ENCODE data around the gene TPCN1. TPM values are rescaled to one million over a fixed set of nuclear protein-coding genes. Genes with fewer than 3 reads are reported as not detected.
A peak's percentile ranks its signal among the peaks of the same experiment; 100 is the strongest.

TPCN1 gene
- total and polyA plus RNA-seq, 11 donors, result 22.6 to 136 (median 80.5) TPM

GRCh38 chr12:113287146-113287898, 66.1 kb downstream of the TPCN1 start:
- Histone ChIP-seq H3K36me3 (peaks cover 2 to 100% (median 96%) of the 10 kb centered on the region in 9 donors), H3K9me3 (no peaks in the 10 kb centered on the region), H3K4me1 (peaks cover 0 to 10% (median 2%) of the 10 kb centered on the region in 12 donors), H3K27ac (no peak overlapping the region), H3K4me3 (no peak overlapping the region), H3K27me3 (no peaks in the 10 kb centered on the region)
- DNase-seq (no peak), ATAC-seq (no peak)
- WGBS, 4 donors, result 90 to 95% (median 95%) methylated on average over 17 to 21 of the region's 21 CpGs
- intact Hi-C loops (cut with DNase I), result no loop called here
- TF ChIP-seq, protein P1, sequence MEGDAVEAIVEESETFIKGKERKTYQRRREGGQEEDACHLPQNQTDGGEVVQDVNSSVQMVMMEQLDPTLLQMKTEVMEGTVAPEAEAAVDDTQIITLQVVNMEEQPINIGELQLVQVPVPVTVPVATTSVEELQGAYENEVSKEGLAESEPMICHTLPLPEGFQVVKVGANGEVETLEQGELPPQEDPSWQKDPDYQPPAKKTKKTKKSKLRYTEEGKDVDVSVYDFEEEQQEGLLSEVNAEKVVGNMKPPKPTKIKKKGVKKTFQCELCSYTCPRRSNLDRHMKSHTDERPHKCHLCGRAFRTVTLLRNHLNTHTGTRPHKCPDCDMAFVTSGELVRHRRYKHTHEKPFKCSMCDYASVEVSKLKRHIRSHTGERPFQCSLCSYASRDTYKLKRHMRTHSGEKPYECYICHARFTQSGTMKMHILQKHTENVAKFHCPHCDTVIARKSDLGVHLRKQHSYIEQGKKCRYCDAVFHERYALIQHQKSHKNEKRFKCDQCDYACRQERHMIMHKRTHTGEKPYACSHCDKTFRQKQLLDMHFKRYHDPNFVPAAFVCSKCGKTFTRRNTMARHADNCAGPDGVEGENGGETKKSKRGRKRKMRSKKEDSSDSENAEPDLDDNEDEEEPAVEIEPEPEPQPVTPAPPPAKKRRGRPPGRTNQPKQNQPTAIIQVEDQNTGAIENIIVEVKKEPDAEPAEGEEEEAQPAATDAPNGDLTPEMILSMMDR (IDR thresholded peaks at IDR 0.05), result no peak
- no peak for TF ChIP-seq POLR2A (IDR thresholded peaks at IDR 0.05)

- intact Hi-C loops (cut with DNase I), result no loop called here
- Histone ChIP-seq H3K27ac (no peak overlapping the region), H3K36me3 (peaks cover 2 to 100% (median 100%) of the 10 kb centered on the region in 9 donors), H3K4me1 (peaks cover 0 to 10% (median 2%) of the 10 kb centered on the region in 12 donors), H3K9me3 (no peaks in the 10 kb centered on the region), H3K4me3 (no peak overlapping the region), H3K27me3 (no peaks in the 10 kb centered on the region)
- DNase-seq, result no peak
- WGBS, 4 donors, result 94 to 97% (median 96%) methylated on average over 19 of the region's 19 CpGs
- TF ChIP-seq, protein P1 (IDR thresholded peaks at IDR 0.05), result no peak
- TF ChIP-seq POLR2A (IDR thresholded peaks at IDR 0.05), result no peak
- ATAC-seq, result no peak
Measured at GRCh38 chr12:113287899-113288282, 66.6 kb downstream of the TPCN1 start.

GRCh38 chr12:113289361-113289760, 68.1 kb downstream of the TPCN1 start:
- DNase-seq (no peak), ATAC-seq (no peak)
- Histone ChIP-seq H3K9me3 (no peaks in the 10 kb centered on the region), H3K27me3 (no peaks in the 10 kb centered on the region), H3K27ac (peak overlapping the region in 2 of 12 donors; percentile 11 to 23), H3K4me1 (peaks cover 0 to 14% (median 2%) of the 10 kb centered on the region in 12 donors), H3K36me3 (peaks cover 2 to 100% (median 100%) of the 10 kb centered on the region in 9 donors), H3K4me3 (no peak overlapping the region)
- intact Hi-C loops (cut with DNase I), result no loop called here
- no peak for TF ChIP-seq POLR2A (IDR thresholded peaks at IDR 0.05)
- TF ChIP-seq, protein P1 (IDR thresholded peaks at IDR 0.05), result no peak
- WGBS, 4 donors, result 78 to 92% (median 84%) methylated on average over 2 of the region's 2 CpGs

DNA sequence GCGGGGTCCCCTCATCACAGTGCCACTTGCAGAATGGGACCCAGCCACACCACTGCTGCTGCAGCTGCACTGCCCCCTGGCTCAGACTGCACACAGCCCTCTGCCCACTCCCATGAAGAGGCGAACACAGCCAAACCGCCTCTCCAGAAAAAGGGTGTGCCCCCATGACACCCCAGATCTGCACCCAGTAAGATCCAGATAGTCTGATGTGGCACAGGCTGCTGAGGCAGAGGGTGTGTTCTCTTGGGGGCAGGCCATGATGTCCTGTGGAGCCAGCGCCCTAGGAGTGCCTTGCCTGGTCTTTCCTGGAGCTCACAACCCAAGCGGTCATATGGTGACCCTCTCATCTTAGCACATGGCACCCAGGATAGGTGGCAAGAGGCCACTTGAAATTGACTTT, 69.2 kb downstream of the TPCN1 start:
- TF ChIP-seq, protein P1 (IDR thresholded peaks at IDR 0.05), result no peak
- no peak for TF ChIP-seq POLR2A (IDR thresholded peaks at IDR 0.05)
- Histone ChIP-seq H3K27ac (no peak overlapping the region), H3K27me3 (no peaks in the 10 kb centered on the region), H3K4me1 (peaks cover 0 to 23% (median 4%) of the 10 kb centered on the region in 12 donors), H3K9me3 (no peaks in the 10 kb centered on the region), H3K36me3 (peaks cover 2 to 100% (median 98%) of the 10 kb centered on the region in 9 donors), H3K4me3 (no peak overlapping the region)
- DNase-seq (no peak), ATAC-seq (no peak)
- intact Hi-C loops (cut with DNase I), result loop anchor here in 2 of 10 donors (10.0 kb wide), 1 partner anchor 96 kb away; no protein-coding TSS in a partner anchor
- WGBS, 4 donors, result 96 to 100% (median 99%) methylated on average over 4 to 5 of the region's 5 CpGs
